ENCODE data around the gene PRR16.

DNA sequence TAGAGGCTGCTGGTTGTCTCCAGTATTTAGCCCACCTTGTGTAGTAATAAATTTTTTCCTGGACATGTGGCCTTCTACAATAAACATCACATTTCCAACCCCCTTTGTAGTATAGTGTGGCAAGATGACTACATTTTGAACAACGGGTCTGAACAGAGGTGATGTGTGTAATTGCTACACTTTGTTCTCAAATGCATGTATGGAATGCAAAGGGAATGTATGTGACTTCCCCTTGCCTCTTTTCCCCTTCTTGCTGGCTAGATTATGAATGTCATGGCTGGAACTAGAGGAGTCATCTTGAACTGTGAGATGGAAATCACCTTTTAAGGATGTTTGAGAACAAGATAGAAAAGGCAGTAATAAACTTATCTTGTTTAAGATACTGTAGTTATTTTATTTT is 54.5 kb downstream of the PRR16 start:
- TF ChIP-seq, protein P1, sequence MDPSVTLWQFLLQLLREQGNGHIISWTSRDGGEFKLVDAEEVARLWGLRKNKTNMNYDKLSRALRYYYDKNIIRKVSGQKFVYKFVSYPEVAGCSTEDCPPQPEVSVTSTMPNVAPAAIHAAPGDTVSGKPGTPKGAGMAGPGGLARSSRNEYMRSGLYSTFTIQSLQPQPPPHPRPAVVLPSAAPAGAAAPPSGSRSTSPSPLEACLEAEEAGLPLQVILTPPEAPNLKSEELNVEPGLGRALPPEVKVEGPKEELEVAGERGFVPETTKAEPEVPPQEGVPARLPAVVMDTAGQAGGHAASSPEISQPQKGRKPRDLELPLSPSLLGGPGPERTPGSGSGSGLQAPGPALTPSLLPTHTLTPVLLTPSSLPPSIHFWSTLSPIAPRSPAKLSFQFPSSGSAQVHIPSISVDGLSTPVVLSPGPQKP (IDR thresholded peaks at IDR 0.05; ENCODE audit: low read depth, low read length), result no peak
- TF ChIP-seq, protein P2, sequence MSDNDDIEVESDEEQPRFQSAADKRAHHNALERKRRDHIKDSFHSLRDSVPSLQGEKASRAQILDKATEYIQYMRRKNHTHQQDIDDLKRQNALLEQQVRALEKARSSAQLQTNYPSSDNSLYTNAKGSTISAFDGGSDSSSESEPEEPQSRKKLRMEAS (IDR thresholded peaks at IDR 0.05), result no peak
- TF ChIP-seq, protein P3, sequence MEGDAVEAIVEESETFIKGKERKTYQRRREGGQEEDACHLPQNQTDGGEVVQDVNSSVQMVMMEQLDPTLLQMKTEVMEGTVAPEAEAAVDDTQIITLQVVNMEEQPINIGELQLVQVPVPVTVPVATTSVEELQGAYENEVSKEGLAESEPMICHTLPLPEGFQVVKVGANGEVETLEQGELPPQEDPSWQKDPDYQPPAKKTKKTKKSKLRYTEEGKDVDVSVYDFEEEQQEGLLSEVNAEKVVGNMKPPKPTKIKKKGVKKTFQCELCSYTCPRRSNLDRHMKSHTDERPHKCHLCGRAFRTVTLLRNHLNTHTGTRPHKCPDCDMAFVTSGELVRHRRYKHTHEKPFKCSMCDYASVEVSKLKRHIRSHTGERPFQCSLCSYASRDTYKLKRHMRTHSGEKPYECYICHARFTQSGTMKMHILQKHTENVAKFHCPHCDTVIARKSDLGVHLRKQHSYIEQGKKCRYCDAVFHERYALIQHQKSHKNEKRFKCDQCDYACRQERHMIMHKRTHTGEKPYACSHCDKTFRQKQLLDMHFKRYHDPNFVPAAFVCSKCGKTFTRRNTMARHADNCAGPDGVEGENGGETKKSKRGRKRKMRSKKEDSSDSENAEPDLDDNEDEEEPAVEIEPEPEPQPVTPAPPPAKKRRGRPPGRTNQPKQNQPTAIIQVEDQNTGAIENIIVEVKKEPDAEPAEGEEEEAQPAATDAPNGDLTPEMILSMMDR (IDR thresholded peaks at IDR 0.05), result no peak
